Activated CD4-positive, alpha-beta T cell treated with anti-CD3 and anti-CD28 coated beads, Interleukin-2, amount 50 U/mL, for 1 hour (primary cell): Measurements from ENCODE around the gene MS4A6E.
"Not testable (repeated sequence)": the region's sequence is repeated elsewhere in the genome, so short reads cannot be mapped to it uniquely, and the experiment has no call there.

Source experiments
- DNase-seq: peaks from one replicate; pipeline ENCODE4 v3.0.0-alpha.2; 2020

MS4A6E gene

GRCh38 chr11:60326955-60327354 lies at the start of gene MS4A6E:
TSS of gene MS4A6E (plus strand) at chr11:60327255. CDS start at chr11:60334896, 7,641 bp downstream.
- no peak for DNase-seq

- DNase-seq = no peak
Measured at GRCh38 chr11:60280412-60280811, 46.6 kb upstream of the MS4A6E start, which contains the start of gene MS4A4A. TSS of gene MS4A4A (plus strand) at chr11:60280666. CDS start at chr11:60280676, 10 bp downstream.

- no peak for DNase-seq
Measured at GRCh38 chr11:60281485-60281884, 45.6 kb upstream of the MS4A6E start.

- DNase-seq = no peak
Measured at GRCh38 chr11:60282286-60282685, 44.8 kb upstream of the MS4A6E start.

GRCh38 chr11:60285411-60286126 lies 41.5 kb upstream of the MS4A6E start:
- DNase-seq = not testable (repeated sequence)

- no peak for DNase-seq
Measured at GRCh38 chr11:60288531-60288930, 38.5 kb upstream of the MS4A6E start.

GRCh38 chr11:60292145-60292544 lies 34.9 kb upstream of the MS4A6E start:
- DNase-seq = no peak

GRCh38 chr11:60301178-60301577 lies 25.9 kb upstream of the MS4A6E start:
- no peak for DNase-seq

GRCh38 chr11:60301884-60302283 lies 25.2 kb upstream of the MS4A6E start:
- not testable (repeated sequence) for DNase-seq

GRCh38 chr11:60303661-60304060 lies 23.4 kb upstream of the MS4A6E start:
- DNase-seq = no peak

- no peak for DNase-seq
Measured at GRCh38 chr11:60305906-60306619, 21.0 kb upstream of the MS4A6E start.

- DNase-seq = no peak
Measured at GRCh38 chr11:60307507-60308195, 19.4 kb upstream of the MS4A6E start.

GRCh38 chr11:60310407-60310998 lies 16.6 kb upstream of the MS4A6E start:
- no peak for DNase-seq

- no peak for DNase-seq
Measured at GRCh38 chr11:60314635-60315321, 12.3 kb upstream of the MS4A6E start.

GRCh38 chr11:60315871-60316270 lies 11.2 kb upstream of the MS4A6E start:
- no peak for DNase-seq

GRCh38 chr11:60316317-60316716 lies 10.7 kb upstream of the MS4A6E start:
- no peak for DNase-seq

- DNase-seq = no peak
Measured at GRCh38 chr11:60318726-60319125, 8.3 kb upstream of the MS4A6E start.

GRCh38 chr11:60321051-60321450 lies 6.0 kb upstream of the MS4A6E start:
- DNase-seq = no peak

GRCh38 chr11:60328460-60328859 lies 1.4 kb downstream of the MS4A6E start:
- no peak for DNase-seq

GRCh38 chr11:60332846-60333245 lies 5.8 kb downstream of the MS4A6E start:
- DNase-seq = no peak

GRCh38 chr11:60334005-60334620 lies 7.1 kb downstream of the MS4A6E start:
- DNase-seq = peak; percentile 55

- no peak for DNase-seq
Measured at GRCh38 chr11:60336767-60337391, 9.8 kb downstream of the MS4A6E start.
